ENCODE data around the gene UBE2I.
A peak's percentile ranks its signal among the peaks of the same experiment; 100 is the strongest.
"Not testable (repeated sequence)": the region's sequence is repeated elsewhere in the genome, so short reads cannot be mapped to it uniquely, and the experiment has no call there.

The UBE2I gene

GRCh38 chr16:1308977-1309885 lies at the start of gene UBE2I:
Gene UBE2I, plus strand, starts transcription at chr16:1309636. Its CDS starts 4,395 bp downstream, at chr16:1314031.
- peak; percentile 100 for DNase-seq

GRCh38 chr16:1259760-1260068 lies 49.7 kb upstream of the UBE2I start:
- DNase-seq: no peak

GRCh38 chr16:1260101-1260680 lies 49.2 kb upstream of the UBE2I start:
- DNase-seq: no peak

GRCh38 chr16:1261131-1261892 lies 48.1 kb upstream of the UBE2I start:
- DNase-seq: peak; percentile 50

- DNase-seq: no peak
Observed at GRCh38 chr16:1262210-1262845, 47.1 kb upstream of the UBE2I start.

- no peak for DNase-seq
Observed at GRCh38 chr16:1262846-1263221, 46.6 kb upstream of the UBE2I start.

- DNase-seq: no peak
Observed at GRCh38 chr16:1263591-1264344, 45.7 kb upstream of the UBE2I start.

- no peak for DNase-seq
Observed at GRCh38 chr16:1264345-1265089, 44.9 kb upstream of the UBE2I start.

GRCh38 chr16:1265090-1265630 lies 44.3 kb upstream of the UBE2I start:
- no peak for DNase-seq

- no peak for DNase-seq
Observed at GRCh38 chr16:1265826-1266225, 43.6 kb upstream of the UBE2I start.

GRCh38 chr16:1269418-1269817 lies 40.0 kb upstream of the UBE2I start:
- DNase-seq: not testable (repeated sequence)

- DNase-seq: no peak
Observed at GRCh38 chr16:1271380-1271723, 38.1 kb upstream of the UBE2I start.

GRCh38 chr16:1271724-1272413 lies 37.6 kb upstream of the UBE2I start:
- DNase-seq: peak; percentile 74

GRCh38 chr16:1272453-1273198 lies 36.8 kb upstream of the UBE2I start:
- DNase-seq: no peak

GRCh38 chr16:1273816-1274215 lies 35.6 kb upstream of the UBE2I start:
- no peak for DNase-seq

- DNase-seq: peak; percentile 52
Observed at GRCh38 chr16:1274767-1275166, 34.7 kb upstream of the UBE2I start.

GRCh38 chr16:1275791-1276579 lies 33.5 kb upstream of the UBE2I start:
- DNase-seq: no peak

GRCh38 chr16:1276580-1276878 lies 32.9 kb upstream of the UBE2I start:
- DNase-seq: no peak

- no peak for DNase-seq
Observed at GRCh38 chr16:1277151-1277598, 32.3 kb upstream of the UBE2I start.
